NB4 (cell line): Measurements from ENCODE around the gene ACSM2B.

Experiments used
- MYC ChIP-seq: IDR thresholded peaks from 2 replicates; pipeline ENCODE4 v1.6.1; 2011; ENCODE audit warnings: low read depth, low read length
- TF ChIP-seq, protein P1 (sequence below): IDR thresholded peaks from one replicate; pipeline ENCODE4 v1.5.1; 2012; ENCODE audit warnings: low read depth, low read length

DNA sequence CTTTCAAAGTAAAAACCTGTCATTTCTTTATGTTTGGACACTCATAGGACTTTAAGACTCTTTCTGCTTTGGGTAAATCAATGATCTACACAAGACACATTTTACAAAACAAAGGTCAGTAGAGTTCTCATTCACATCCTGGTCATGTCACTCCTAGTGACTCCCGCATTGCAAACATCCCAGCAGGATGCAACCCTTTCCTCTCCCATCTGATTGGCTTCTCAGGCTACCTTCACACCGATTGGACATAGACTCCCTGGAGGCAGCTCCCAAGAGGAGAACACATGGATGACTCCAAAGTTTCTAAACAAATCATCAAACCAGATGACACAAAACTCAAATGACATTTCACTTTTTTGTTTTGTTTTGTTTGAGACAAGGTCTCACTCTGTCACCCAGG is 43.8 kb upstream of the ACSM2B start:
- TF ChIP-seq MYC, result no peak
- TF ChIP-seq, protein P1, sequence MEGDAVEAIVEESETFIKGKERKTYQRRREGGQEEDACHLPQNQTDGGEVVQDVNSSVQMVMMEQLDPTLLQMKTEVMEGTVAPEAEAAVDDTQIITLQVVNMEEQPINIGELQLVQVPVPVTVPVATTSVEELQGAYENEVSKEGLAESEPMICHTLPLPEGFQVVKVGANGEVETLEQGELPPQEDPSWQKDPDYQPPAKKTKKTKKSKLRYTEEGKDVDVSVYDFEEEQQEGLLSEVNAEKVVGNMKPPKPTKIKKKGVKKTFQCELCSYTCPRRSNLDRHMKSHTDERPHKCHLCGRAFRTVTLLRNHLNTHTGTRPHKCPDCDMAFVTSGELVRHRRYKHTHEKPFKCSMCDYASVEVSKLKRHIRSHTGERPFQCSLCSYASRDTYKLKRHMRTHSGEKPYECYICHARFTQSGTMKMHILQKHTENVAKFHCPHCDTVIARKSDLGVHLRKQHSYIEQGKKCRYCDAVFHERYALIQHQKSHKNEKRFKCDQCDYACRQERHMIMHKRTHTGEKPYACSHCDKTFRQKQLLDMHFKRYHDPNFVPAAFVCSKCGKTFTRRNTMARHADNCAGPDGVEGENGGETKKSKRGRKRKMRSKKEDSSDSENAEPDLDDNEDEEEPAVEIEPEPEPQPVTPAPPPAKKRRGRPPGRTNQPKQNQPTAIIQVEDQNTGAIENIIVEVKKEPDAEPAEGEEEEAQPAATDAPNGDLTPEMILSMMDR, result no peak
